ENCODE data around the gene RPS6KA5.

DNA sequence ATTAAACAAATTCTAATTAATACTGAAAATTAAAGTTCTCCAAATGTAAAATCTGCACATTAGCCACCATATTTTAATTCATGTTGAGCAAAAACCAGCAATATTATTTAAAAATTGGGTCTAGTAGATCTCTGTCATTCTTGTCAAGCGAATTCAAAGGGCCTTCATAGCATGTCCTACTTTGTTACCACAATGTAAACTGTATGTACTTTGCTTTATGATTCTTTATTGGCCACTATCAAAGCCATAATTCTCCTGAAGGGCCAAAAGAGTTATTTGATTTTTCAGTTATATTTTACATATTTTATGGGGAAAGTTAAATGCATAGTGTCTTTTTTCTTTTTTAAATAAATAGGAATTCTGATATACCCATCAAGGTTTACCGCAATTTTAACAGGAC, 117.9 kb downstream of the RPS6KA5 start:
- TF ChIP-seq, protein P1, sequence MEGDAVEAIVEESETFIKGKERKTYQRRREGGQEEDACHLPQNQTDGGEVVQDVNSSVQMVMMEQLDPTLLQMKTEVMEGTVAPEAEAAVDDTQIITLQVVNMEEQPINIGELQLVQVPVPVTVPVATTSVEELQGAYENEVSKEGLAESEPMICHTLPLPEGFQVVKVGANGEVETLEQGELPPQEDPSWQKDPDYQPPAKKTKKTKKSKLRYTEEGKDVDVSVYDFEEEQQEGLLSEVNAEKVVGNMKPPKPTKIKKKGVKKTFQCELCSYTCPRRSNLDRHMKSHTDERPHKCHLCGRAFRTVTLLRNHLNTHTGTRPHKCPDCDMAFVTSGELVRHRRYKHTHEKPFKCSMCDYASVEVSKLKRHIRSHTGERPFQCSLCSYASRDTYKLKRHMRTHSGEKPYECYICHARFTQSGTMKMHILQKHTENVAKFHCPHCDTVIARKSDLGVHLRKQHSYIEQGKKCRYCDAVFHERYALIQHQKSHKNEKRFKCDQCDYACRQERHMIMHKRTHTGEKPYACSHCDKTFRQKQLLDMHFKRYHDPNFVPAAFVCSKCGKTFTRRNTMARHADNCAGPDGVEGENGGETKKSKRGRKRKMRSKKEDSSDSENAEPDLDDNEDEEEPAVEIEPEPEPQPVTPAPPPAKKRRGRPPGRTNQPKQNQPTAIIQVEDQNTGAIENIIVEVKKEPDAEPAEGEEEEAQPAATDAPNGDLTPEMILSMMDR (IDR thresholded peaks at IDR 0.05; ENCODE audit: insufficient read depth, low read depth, low read length) = no peak
- no peak for TF ChIP-seq EZH2 (IDR thresholded peaks at IDR 0.05; ENCODE audit: insufficient read depth, low read length)

Measured in astrocyte (in vitro differentiated cells and primary cell).